HepG2 (cell line): ENCODE data around the gene GGACT. TPM values are rescaled to one million over a fixed set of nuclear protein-coding genes. Genes with fewer than 3 reads are reported as not detected.

ENCODE experiments used
- ATAC-seq: fragments of 200-7000 bp; cut with Tn5 transposase; 3 replicates; pipeline ENCODE4 v1.9.1; 2020; ENCODE audit warnings: mild to moderate bottlenecking, moderate library complexity
- BruUV-seq: library from RNA; stranded (reverse); fragments of 400-500 nt; replicated peaks from 2 replicates; lab custom pipeline; 2021; lab: Mats Ljungman, UMichigan
- CTCF ChIA-PET: fragments of 300-600 bp; formaldehyde crosslinking; extraction: SDS; loops from one replicate; lab custom pipeline; 2021; ENCODE audit warnings: low total read pairs, inconsistent platforms, low intra/inter-chr PET ratio; lab: Yijun Ruan, JAX
- POLR2A ChIA-PET: fragments of 350-600 bp; sonication (Branson Sonifier 250); formaldehyde crosslinking; loops from one replicate; lab custom pipeline; 2020; ENCODE audit warnings: antibody characterized with exemption, inconsistent platforms; lab: Yijun Ruan, JAX
- DNase-seq: peaks from one replicate; pipeline ENCODE4 v3.0.0-alpha.2; 2015; ENCODE audit warnings: low spot score
- FAIRE-seq: peaks from 3 replicates; lab custom pipeline; 2011; peaks lifted over from hg19 to GRCh38; lab: Jason Lieb, UNC
- H2AFZ ChIP-seq: one replicate; pipeline ENCODE4 v1.6.1; 2011; ENCODE audit warnings: low read length, inconsistent platforms
- H3K27ac ChIP-seq: fragments of 300-600 bp; 3 replicates; pipeline ENCODE4 v1.8.0; 2011; ENCODE audit warnings: mixed run types, mild to moderate bottlenecking, mixed read lengths, low read length, inconsistent platforms; ENCODE audit not compliant: insufficient read depth; ENCODE audit errors: extremely low read length
- H3K27me3 ChIP-seq, 2 experiments: fragments of 200-600 bp in 1 of 2; 2 replicates in 1 of 2; 3 replicates in 1 of 2; pipeline versions ENCODE4 v1.6.0 to v1.8.0; 2011; ENCODE audit warnings: low read length in 2 of 2, mild to moderate bottlenecking in 2 of 2, moderate library complexity in 2 of 2, inconsistent platforms in 1 of 2; ENCODE audit not compliant: insufficient read depth in 2 of 2, control insufficient read depth in 1 of 2
- H3K36me3 ChIP-seq, 2 experiments: fragments of 200-600 bp in 1 of 2; replicated peaks in 1 of 2; 2 replicates in 1 of 2; 3 replicates in 1 of 2; pipeline versions ENCODE4 v1.5.1 to v1.8.0; 2011; ENCODE audit warnings: low read length in 2 of 2, inconsistent platforms in 1 of 2; ENCODE audit not compliant: insufficient read depth in 2 of 2, control insufficient read depth in 1 of 2
- H3K4me1 ChIP-seq: 2 replicates; pipeline ENCODE4 v1.5.1; 2012; ENCODE audit warnings: low read length, inconsistent platforms; ENCODE audit not compliant: insufficient read depth
- H3K4me2 ChIP-seq: 2 replicates; pipeline ENCODE4 v1.6.0; 2011; ENCODE audit warnings: low read depth, low read length, inconsistent platforms
- H3K4me3 ChIP-seq, 3 experiments: fragments of 200-600 bp in 1 of 3; sonication (generic), shearing (Covaris generic) in 1 of 3; replicated peaks in 1 of 3; 2 replicates each; pipeline ENCODE4 v1.5.1; 2011 to 2016; ENCODE audit warnings: low read length in 3 of 3, inconsistent platforms in 2 of 3, low read depth in 2 of 3, mild to moderate bottlenecking in 2 of 3, control low read depth in 1 of 3, mixed read lengths in 1 of 3; ENCODE audit not compliant: insufficient read depth in 1 of 3
- H3K79me2 ChIP-seq: one replicate; pipeline ENCODE4 v1.6.1; 2011; ENCODE audit warnings: low read length, inconsistent platforms; ENCODE audit not compliant: insufficient read depth
- H3K9ac ChIP-seq: 2 replicates; pipeline ENCODE4 v1.6.0; 2011; ENCODE audit warnings: mild to moderate bottlenecking, low read depth, low read length, inconsistent platforms; ENCODE audit not compliant: insufficient read depth
- H3K9me3 ChIP-seq: 2 replicates; pipeline ENCODE4 v1.5.1; 2012; ENCODE audit warnings: mild to moderate bottlenecking, low read length
- H4K20me1 ChIP-seq: 2 replicates; pipeline ENCODE4 v1.6.0; 2011; ENCODE audit warnings: inconsistent platforms, mild to moderate bottlenecking, low read length, moderate library complexity; ENCODE audit not compliant: insufficient read depth
- ATM ChIP-seq: fragments of 450-650 bp; IDR thresholded peaks from 2 replicates; pipeline ENCODE4 v1.7.1; 2017; ENCODE audit warnings: mild to moderate bottlenecking, borderline replicate concordance
- CBX1 ChIP-seq: IDR thresholded peaks from one replicate; pipeline ENCODE4 v1.6.1; 2016; ENCODE audit warnings: antibody characterized with exemption, low read depth
- KMT2A ChIP-seq: sonication (generic); formaldehyde crosslinking; IDR thresholded peaks from 2 replicates; pipeline ENCODE4 v1.4.0; 2020; ENCODE audit warnings: missing genetic modification reagents
- SSRP1 ChIP-seq: IDR thresholded peaks from 2 replicates; pipeline ENCODE4 v1.6.1; 2016; ENCODE audit warnings: control low read depth
- SYNCRIP ChIP-seq: fragments of 200-400 bp; formaldehyde crosslinking; IDR thresholded peaks from 2 replicates; pipeline ENCODE4 v1.6.1; 2018; ENCODE audit warnings: mild to moderate bottlenecking, low read depth, low read length; ENCODE audit not compliant: insufficient read depth
- U2AF1 ChIP-seq: fragments of 200-400 bp; formaldehyde crosslinking; optimal IDR thresholded peaks from 2 replicates; pipeline ENCODE3; 2017; ENCODE audit warnings: mild to moderate bottlenecking, low read depth, low read length
- ZNF549 ChIP-seq: sonication (generic); formaldehyde crosslinking; IDR thresholded peaks from 2 replicates; pipeline ENCODE4 v1.5.0; 2020; ENCODE audit warnings: missing genetic modification reagents
- ZNF703 ChIP-seq: sonication (generic); formaldehyde crosslinking; IDR thresholded peaks from 2 replicates; pipeline ENCODE4 v1.5.1; 2020; ENCODE audit warnings: missing genetic modification reagents, mild to moderate bottlenecking, moderate library complexity, borderline replicate concordance
- WGBS: methylation state at CpG from one replicate; pipeline ENCODE4 v1.1.6; 2017; ENCODE audit warnings: low lambda C conversion rate; 5-methylcytosine and 5-hydroxymethylcytosine counted together
- in situ Hi-C: cut with HindIII; loops from 2 replicates; pipeline ENCODE4 v1.10.0; 2017; ENCODE audit warnings: low pct_unique_long_range_greater_than_20kb; ENCODE audit not compliant: extremely low pct_ligation_motif_present
- intact Hi-C: fragments of 100-400 bp; cut with micrococcal nuclease; formaldehyde crosslinking; loops from one replicate; pipeline ENCODE4 v1.10.0; 2022; ENCODE audit not compliant: unreplicated experiment
- polyA plus RNA-seq, 8 experiments: library from polyadenylated mRNA; depleted of rRNA in 3 of 8; stranded (reverse) in 7 of 8; unstranded in 1 of 8; fragments of >200 nt; fragmentation: Illumina TruSeq in 4 of 8; extraction: Trizol in 4 of 8; gene quantifications; 2 replicates each; pipeline versions ENCODE4 v1.2.1 to v1.2.3, GENCODE V29; 2011 to 2016; ENCODE audit warnings: low read depth in 4 of 8, missing spikeins in 1 of 8, mixed read lengths in 1 of 8; ENCODE audit not compliant: insufficient read depth in 1 of 8
- total RNA-seq, 5 experiments: library from RNA; depleted of rRNA; stranded (reverse); fragments of >200 nt; fragmentation: Illumina TruSeq; extraction: Trizol; gene quantifications; 2 replicates each; pipeline ENCODE4 v1.2.3, GENCODE V29; 2016; ENCODE audit warnings: low read depth in 1 of 5
- TF ChIP-seq, protein P1 (sequence below): sonication (generic); formaldehyde crosslinking; IDR thresholded peaks from 2 replicates; pipeline ENCODE4 v1.5.0; 2020; ENCODE audit warnings: mild to moderate bottlenecking, missing genetic modification reagents, moderate library complexity
- TF ChIP-seq, protein P2 (sequence below): sonication (generic); formaldehyde crosslinking; IDR thresholded peaks from 2 replicates; pipeline ENCODE4 v1.4.0; 2020; ENCODE audit warnings: mild to moderate bottlenecking, missing genetic modification reagents
- TF ChIP-seq, protein P3 (sequence below): sonication (generic); formaldehyde crosslinking; IDR thresholded peaks from 2 replicates; pipeline ENCODE4 v1.4.0; 2020; ENCODE audit warnings: missing genetic modification reagents
- TF ChIP-seq, protein P4 (sequence below): sonication (generic); formaldehyde crosslinking; conservative IDR thresholded peaks from 2 replicates; pipeline ENCODE4 v1.4.0; 2020; ENCODE audit warnings: missing genetic modification reagents

GGACT gene
- total and polyA plus RNA-seq, 2 of the 13 experiments (the other 11 are each of a cell fraction or from before 2014, with no cell fraction given), result 1.7 to 1.9 TPM

DNA sequence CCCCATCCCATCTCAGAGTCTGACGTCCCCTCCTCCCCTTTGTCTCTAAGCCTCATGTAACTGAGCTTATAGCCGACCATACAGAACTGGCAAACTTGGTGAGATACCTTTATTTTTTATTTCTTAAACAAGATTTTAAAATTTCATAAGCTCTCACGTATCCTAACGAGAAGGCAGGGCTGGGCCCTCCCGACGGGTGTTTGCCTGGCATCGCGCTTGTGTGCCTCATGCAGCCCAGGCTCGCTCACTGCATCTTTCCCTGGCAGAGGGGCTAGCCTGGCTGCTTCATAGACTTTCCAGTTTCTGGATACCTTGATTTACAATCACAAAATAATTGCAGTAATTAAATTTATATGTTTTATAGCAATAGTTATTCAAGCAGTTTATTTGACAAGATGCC, 69.0 kb downstream of the GGACT start:
- no peaks in the 10 kb centered on the region for H3K79me2 ChIP-seq
- ChIA-PET CTCF (no interaction called here), POLR2A (no interaction called here)
- H3K36me3 ChIP-seq, result peaks cover 0 to 4% of the 10 kb centered on the region in 2 experiments; a peak in 1 of 5 replicates
- H3K9me3 ChIP-seq, result no peaks in the 10 kb centered on the region
- TF ChIP-seq, protein P1, sequence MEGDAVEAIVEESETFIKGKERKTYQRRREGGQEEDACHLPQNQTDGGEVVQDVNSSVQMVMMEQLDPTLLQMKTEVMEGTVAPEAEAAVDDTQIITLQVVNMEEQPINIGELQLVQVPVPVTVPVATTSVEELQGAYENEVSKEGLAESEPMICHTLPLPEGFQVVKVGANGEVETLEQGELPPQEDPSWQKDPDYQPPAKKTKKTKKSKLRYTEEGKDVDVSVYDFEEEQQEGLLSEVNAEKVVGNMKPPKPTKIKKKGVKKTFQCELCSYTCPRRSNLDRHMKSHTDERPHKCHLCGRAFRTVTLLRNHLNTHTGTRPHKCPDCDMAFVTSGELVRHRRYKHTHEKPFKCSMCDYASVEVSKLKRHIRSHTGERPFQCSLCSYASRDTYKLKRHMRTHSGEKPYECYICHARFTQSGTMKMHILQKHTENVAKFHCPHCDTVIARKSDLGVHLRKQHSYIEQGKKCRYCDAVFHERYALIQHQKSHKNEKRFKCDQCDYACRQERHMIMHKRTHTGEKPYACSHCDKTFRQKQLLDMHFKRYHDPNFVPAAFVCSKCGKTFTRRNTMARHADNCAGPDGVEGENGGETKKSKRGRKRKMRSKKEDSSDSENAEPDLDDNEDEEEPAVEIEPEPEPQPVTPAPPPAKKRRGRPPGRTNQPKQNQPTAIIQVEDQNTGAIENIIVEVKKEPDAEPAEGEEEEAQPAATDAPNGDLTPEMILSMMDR, result no peak
- TF ChIP-seq SSRP1 (CRISPR knock-in tag) (no peak), ZNF703 (CRISPR knock-in tag) (no peak), ATM (no peak), ZNF549 (CRISPR knock-in tag) (no peak), KMT2A (no peak), CBX1 (no peak), SYNCRIP (no peak), U2AF1 (no peak)
- TF ChIP-seq, protein P2, sequence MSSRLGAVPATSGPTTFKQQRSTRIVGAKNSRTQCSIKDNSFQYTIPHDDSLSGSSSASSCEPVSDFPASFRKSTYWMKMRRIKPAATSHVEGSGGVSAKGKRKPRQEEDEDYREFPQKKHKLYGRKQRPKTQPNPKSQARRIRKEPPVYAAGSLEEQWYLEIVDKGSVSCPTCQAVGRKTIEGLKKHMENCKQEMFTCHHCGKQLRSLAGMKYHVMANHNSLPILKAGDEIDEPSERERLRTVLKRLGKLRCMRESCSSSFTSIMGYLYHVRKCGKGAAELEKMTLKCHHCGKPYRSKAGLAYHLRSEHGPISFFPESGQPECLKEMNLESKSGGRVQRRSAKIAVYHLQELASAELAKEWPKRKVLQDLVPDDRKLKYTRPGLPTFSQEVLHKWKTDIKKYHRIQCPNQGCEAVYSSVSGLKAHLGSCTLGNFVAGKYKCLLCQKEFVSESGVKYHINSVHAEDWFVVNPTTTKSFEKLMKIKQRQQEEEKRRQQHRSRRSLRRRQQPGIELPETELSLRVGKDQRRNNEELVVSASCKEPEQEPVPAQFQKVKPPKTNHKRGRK (CRISPR knock-in tag), result no peak
- TF ChIP-seq, protein P3, sequence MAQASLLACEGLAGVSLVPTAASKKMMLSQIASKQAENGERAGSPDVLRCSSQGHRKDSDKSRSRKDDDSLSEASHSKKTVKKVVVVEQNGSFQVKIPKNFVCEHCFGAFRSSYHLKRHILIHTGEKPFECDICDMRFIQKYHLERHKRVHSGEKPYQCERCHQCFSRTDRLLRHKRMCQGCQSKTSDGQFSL (CRISPR knock-in tag), result no peak
- TF ChIP-seq, protein P4, sequence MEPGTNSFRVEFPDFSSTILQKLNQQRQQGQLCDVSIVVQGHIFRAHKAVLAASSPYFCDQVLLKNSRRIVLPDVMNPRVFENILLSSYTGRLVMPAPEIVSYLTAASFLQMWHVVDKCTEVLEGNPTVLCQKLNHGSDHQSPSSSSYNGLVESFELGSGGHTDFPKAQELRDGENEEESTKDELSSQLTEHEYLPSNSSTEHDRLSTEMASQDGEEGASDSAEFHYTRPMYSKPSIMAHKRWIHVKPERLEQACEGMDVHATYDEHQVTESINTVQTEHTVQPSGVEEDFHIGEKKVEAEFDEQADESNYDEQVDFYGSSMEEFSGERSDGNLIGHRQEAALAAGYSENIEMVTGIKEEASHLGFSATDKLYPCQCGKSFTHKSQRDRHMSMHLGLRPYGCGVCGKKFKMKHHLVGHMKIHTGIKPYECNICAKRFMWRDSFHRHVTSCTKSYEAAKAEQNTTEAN (CRISPR knock-in tag), result no peak
- no peak overlapping the region for H3K9ac ChIP-seq
- no peak overlapping the region for H3K4me3 ChIP-seq
- H4K20me1 ChIP-seq, result no peaks in the 10 kb centered on the region
- peaks cover 44% of the 10 kb centered on the region for H3K4me1 ChIP-seq
- no peak for ATAC-seq
- FAIRE-seq, result no peak
- no TSS peak for BruUV-seq
- no peak overlapping the region for H3K4me2 ChIP-seq
- H2AFZ ChIP-seq, result no peak overlapping the region
- no peak for DNase-seq
- H3K27me3 ChIP-seq, result no peaks in the 10 kb centered on the region
- no peak overlapping the region for H3K27ac ChIP-seq
- intact Hi-C loops (loop anchor here (5.0 to 10.0 kb wide), 2 partner anchors 432 to 535 kb away; partner anchors contain the start of genes PCCA and ZIC2), in situ Hi-C loops (loop anchor here (10.0 kb wide), 1 partner anchor 605 kb away; no protein-coding TSS in a partner anchor)
- WGBS, result 97% methylated on average over 9 of the region's 9 CpGs
